RWPE2 (cell line): Measurements from ENCODE around the gene FGF2.
A peak's percentile ranks its signal among the peaks of the same experiment; 100 is the strongest.
"Not testable (repeated sequence)": the region's sequence is repeated elsewhere in the genome, so short reads cannot be mapped to it uniquely, and the experiment has no call there.

Source experiments
- ATAC-seq: fragments of 200-7000 bp; cut with Tn5 transposase; 3 replicates; pipeline ENCODE4 v1.9.1; 2021; ENCODE audit warnings: low read depth
- DNase-seq: peaks from one replicate; pipeline ENCODE4 v3.0.0-alpha.2; 2020; ENCODE audit warnings: low spot score
- H3K27ac ChIP-seq: fragments of 450-650 bp; 2 replicates; pipeline ENCODE4 v1.5.1; 2017; ENCODE audit warnings: mild to moderate bottlenecking; ENCODE audit not compliant: poor library complexity, severe bottlenecking
- H3K27me3 ChIP-seq: fragments of 250-450 bp; sonication (Bioruptor Pico); 2 replicates; pipeline ENCODE4 v1.5.1; 2021; ENCODE audit warnings: mild to moderate bottlenecking, moderate library complexity; ENCODE audit not compliant: insufficient read depth, poor library complexity, severe bottlenecking
- H3K36me3 ChIP-seq: fragments of 250-450 bp; sonication (Bioruptor Pico); 2 replicates; pipeline ENCODE4 v1.5.1; 2020; ENCODE audit warnings: low read depth, mild to moderate bottlenecking, moderate library complexity
- H3K4me1 ChIP-seq: fragments of 250-450 bp; sonication (Bioruptor Pico); 2 replicates; pipeline ENCODE4 v1.5.1; 2021; ENCODE audit warnings: mild to moderate bottlenecking, moderate library complexity; ENCODE audit not compliant: insufficient read depth, poor library complexity, severe bottlenecking
- H3K4me3 ChIP-seq: fragments of 250-450 bp; sonication (Bioruptor Pico); 2 replicates; pipeline ENCODE4 v1.5.1; 2021; ENCODE audit warnings: mild to moderate bottlenecking, moderate library complexity; ENCODE audit not compliant: severe bottlenecking
- H3K9me3 ChIP-seq: fragments of 250-450 bp; sonication (Bioruptor Pico); 2 replicates; pipeline ENCODE4 v1.5.1; 2021; ENCODE audit warnings: mild to moderate bottlenecking, moderate library complexity; ENCODE audit not compliant: severe bottlenecking
- CTCF ChIP-seq: fragments of 450-650 bp; IDR thresholded peaks from one replicate; pipeline ENCODE4 v1.5.1; 2017; ENCODE audit warnings: mild to moderate bottlenecking, moderate library complexity; ENCODE audit not compliant: poor library complexity, severe bottlenecking

FGF2 gene

GRCh38 chr4:122798917-122799316 lies 27.7 kb upstream of the FGF2 start:
- ATAC-seq (no peak), DNase-seq (no peak)
- peak overlapping the region; percentile 91 for H3K27ac ChIP-seq

DNA sequence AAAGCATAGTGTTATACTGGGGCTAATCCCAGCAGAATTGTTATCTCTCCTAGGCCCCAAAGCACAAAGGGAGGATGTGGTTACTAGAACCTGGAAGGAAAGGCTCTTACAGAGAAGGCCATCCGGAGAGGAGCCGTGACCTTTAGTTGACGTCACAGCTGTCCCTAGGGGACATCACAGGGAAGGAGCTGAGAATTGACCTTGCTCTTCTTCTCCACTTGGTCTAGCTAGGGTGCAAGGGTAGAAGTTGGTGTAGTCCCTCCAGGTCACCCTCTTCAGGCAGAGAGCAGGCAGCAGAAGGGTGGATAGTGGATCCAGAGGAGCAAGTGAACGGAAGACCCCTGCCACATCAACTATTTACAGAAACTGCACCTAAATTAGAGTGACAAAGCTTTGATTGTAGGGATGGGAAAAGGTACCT lies 22.8 kb upstream of the FGF2 start:
- no peaks in the 10 kb centered on the region for H3K27me3 ChIP-seq
- DNase-seq (no peak), ATAC-seq (no peak)
- peaks cover 4% of the 10 kb centered on the region for H3K4me1 ChIP-seq
- no peaks in the 10 kb centered on the region for H3K36me3 ChIP-seq
- H3K4me3 ChIP-seq = no peak overlapping the region
- no peak for TF ChIP-seq CTCF
- no peak overlapping the region for H3K27ac ChIP-seq
- H3K9me3 ChIP-seq = peaks cover 2% of the 10 kb centered on the region

More at GRCh38 chr4:122798917-122799316, 27.7 kb upstream of the FGF2 start:
- H3K4me1 ChIP-seq = peaks cover 24% of the 10 kb centered on the region
- no peak for TF ChIP-seq CTCF
- H3K36me3 ChIP-seq = no peaks in the 10 kb centered on the region
- no peaks in the 10 kb centered on the region for H3K27me3 ChIP-seq
- no peak overlapping the region for H3K4me3 ChIP-seq
- H3K9me3 ChIP-seq = peaks cover 2% of the 10 kb centered on the region

DNA sequence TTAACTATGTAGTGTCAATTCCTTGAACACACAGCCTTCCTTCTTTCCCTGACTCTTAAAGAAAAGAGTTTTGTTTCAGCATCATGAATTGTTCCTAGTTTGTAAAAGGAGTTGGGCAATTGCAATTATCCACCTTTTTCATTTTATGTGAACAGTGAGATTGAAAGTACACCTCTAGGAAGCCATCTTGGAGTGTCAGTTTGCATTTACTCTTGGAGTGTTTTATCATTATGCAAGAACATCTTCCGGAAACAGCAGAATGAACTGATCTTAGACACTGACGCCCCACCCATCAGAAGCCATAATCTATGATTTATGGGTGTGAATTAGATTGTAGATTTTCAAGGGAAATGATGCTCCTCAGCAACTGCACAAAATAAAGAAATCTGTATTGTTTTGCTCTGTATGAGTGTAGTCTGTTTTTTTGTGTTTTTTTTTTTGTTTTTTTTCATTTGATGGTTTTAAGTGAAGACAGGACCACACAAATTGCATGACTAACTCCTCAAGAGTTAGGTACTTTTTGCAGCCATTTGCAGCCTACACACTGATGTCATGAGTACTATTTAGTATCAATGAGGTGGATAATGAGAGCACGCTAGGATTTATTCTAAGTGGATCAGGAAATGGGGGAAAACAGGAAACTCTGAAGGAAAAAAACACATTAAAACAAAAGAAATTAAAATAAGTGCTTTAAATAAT lies 19.5 kb upstream of the FGF2 start:
- no peak for TF ChIP-seq CTCF
- Histone ChIP-seq H3K27me3 (no peaks in the 10 kb centered on the region), H3K36me3 (no peaks in the 10 kb centered on the region), H3K4me1 (no peaks in the 10 kb centered on the region), H3K4me3 (no peak overlapping the region), H3K9me3 (peaks cover under 1% of the 10 kb centered on the region), H3K27ac (no peak overlapping the region)
- ATAC-seq = no peak
- no peak for DNase-seq

DNA sequence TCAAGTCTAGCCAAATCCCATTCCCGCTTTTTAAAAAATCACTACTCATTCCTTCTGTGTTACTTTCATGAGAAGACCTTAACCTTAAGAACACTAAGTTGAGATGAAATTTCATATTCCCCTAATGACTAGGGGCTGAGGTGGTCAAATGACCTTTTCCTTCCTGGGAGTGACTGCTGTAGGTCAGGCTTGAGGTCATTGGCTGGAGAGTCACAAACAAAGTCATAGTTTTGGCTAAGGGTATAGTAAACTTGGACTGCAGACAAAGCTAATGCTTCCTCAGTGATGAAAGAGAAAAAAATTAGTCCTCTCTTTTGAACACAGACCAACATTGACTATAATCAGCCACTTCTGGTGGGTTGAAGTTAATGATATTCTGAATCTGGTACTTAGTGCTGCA lies 16.0 kb upstream of the FGF2 start:
- DNase-seq (no peak), ATAC-seq (no peak)
- Histone ChIP-seq H3K9me3 (no peaks in the 10 kb centered on the region), H3K27me3 (no peaks in the 10 kb centered on the region), H3K4me1 (no peaks in the 10 kb centered on the region), H3K4me3 (no peak overlapping the region), H3K27ac (no peak overlapping the region), H3K36me3 (no peaks in the 10 kb centered on the region)
- no peak for TF ChIP-seq CTCF

DNA sequence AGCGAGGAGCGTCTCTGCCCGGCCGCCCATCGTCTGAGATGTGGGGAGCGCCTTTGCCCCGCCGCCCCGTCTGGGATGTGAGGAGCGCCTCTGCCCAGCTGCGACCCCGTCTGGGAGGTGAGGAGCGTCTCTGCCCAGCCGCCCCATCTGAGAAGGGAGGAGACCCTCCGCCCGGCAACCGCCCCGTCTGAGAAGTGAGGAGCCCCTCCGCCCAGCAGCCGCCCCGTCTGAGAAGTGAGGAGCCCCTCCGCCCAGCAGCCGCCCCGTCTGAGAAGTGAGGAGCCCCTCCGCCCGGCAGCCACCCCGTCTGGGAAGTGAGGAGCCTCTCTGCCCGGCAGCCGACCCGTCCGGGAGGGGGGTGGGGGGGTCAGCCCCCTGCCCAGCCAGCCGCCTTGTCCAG lies 14.8 kb upstream of the FGF2 start:
- not testable (repeated sequence) for H3K4me3 ChIP-seq, ATAC-seq, H3K9me3 ChIP-seq, DNase-seq, H3K27ac ChIP-seq, H3K36me3 ChIP-seq, H3K27me3 ChIP-seq, H3K4me1 ChIP-seq

DNA sequence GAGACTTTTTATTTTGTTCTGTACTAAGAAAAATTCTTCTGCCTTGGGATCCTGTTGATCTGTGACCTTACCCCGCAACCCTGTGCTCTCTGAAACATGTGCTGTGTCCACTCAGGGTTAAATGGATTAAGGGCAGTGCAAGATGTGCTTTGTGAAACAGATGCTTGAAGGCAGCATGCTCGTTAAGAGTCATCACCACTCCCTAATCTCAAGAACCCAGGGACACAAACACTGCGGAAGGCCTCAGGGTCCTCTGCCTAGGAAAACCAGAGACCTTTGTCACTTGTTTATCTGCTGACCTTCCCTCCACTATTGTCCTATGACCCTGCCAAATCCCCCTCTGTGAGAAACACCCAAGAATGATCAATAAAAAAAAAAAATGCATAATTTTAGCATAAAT lies 13.8 kb upstream of the FGF2 start:
- ATAC-seq, H3K4me3 ChIP-seq, H3K27ac ChIP-seq, DNase-seq, H3K9me3 ChIP-seq, H3K36me3 ChIP-seq, H3K4me1 ChIP-seq, H3K27me3 ChIP-seq: not testable (repeated sequence)
